Mononuclear cell (primary cell): ENCODE data around the gene OTX1. TPM values are rescaled to one million over a fixed set of nuclear protein-coding genes. Genes with fewer than 3 reads are reported as not detected.

ENCODE experiments used
- H3K27me3 ChIP-seq: 2 replicates; pipeline ENCODE4 v1.6.0; 2011; ENCODE audit warnings: low read length, control low read depth; ENCODE audit not compliant: insufficient read depth
- H3K4me1 ChIP-seq: 2 replicates; pipeline ENCODE4 v1.5.1; 2011; ENCODE audit warnings: mild to moderate bottlenecking, low read length, control low read depth; ENCODE audit not compliant: insufficient read depth
- H3K4me3 ChIP-seq: 2 replicates; pipeline ENCODE4 v1.5.1; 2011; ENCODE audit warnings: mild to moderate bottlenecking, low read length, moderate library complexity
- H3K9me3 ChIP-seq: 2 replicates; pipeline ENCODE4 v1.5.1; 2011; ENCODE audit warnings: low read depth, mild to moderate bottlenecking, control low read depth, low read length
- total RNA-seq: library from RNA; depleted of rRNA; stranded (reverse); fragments of >200 nt; gene quantifications from one replicate; pipeline ENCODE4 v1.2.3, GENCODE V29; 2012

OTX1 gene
- total RNA-seq, 1 donor, result not detected

DNA sequence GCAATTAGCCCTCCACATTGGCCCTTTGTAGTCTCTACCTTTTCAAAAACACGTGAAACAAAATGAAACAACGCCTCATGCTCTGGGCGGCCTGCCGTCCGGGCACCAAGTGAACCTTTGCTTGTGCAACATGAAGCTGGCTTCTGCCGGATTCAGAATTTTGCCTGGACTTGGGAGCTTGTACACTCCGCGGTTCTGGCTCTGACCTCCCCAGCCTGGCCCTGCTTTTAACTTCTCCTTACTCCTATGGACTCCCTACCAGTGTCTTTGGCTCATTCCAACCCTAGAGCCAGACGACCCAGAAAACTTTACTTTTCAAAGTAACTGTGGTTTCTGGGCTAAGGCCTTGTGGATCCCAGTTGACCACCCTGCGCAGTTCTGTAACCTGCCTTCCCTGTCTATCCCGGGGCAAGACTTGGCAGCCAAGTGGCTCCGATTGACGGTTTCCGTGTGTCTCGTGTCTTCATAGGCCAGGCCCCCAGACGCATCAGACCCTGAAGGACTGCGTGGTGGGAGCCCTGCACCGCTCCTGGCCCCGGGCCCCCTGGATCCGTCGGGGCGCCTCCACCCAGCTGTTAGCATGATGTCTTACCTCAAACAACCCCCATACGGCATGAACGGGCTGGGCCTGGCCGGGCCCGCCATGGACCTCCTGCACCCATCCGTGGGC lies 1.9 kb downstream of the OTX1 start:
- Histone ChIP-seq H3K9me3 (no peaks in the 10 kb centered on the region), H3K27me3 (peaks cover 93% of the 10 kb centered on the region), H3K4me1 (peaks cover 85% of the 10 kb centered on the region), H3K4me3 (no peak overlapping the region)

DNA sequence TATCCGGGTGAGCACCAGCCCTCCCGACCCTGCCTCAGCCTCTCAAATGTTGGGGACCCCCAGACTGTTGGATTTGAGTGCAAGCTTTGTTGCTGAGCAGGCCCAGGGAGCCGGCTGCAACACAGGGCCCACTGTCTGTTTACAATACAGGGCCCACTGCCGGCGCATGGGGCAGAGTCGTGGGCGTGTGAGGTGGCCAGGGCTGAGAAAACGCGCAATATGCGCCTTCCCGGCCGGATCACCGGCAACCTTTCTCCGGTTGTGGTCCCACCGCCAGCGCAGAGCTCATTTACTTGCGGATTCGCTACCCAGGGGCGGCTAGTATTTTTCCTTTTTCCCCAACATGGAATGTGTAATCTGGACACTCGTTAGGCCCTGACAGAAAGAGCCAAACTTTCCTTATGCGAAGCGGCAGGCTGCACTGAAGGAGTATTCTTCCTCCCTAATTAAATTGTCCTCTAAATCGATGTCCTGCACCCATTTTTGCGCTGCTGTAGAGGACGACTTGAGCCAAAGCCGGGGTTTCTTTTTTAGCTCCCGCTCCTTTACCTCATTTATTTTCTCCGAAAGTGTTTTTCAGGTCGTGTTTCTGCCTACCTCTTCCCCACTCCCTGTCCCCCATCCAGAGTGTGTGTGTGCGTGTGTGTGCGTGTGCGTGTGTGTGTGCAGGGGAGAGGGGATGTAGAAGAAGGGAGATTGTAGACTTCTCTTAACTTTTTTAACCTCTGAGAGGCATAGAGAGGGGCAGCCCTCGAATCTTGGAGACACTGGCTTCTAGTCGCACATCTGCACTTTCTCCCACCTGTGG lies 2.7 kb downstream of the OTX1 start:
- no peak overlapping the region for H3K4me3 ChIP-seq
- no peaks in the 10 kb centered on the region for H3K9me3 ChIP-seq
- H3K4me1 ChIP-seq, result peaks cover 85% of the 10 kb centered on the region
- peaks cover 93% of the 10 kb centered on the region for H3K27me3 ChIP-seq

DNA sequence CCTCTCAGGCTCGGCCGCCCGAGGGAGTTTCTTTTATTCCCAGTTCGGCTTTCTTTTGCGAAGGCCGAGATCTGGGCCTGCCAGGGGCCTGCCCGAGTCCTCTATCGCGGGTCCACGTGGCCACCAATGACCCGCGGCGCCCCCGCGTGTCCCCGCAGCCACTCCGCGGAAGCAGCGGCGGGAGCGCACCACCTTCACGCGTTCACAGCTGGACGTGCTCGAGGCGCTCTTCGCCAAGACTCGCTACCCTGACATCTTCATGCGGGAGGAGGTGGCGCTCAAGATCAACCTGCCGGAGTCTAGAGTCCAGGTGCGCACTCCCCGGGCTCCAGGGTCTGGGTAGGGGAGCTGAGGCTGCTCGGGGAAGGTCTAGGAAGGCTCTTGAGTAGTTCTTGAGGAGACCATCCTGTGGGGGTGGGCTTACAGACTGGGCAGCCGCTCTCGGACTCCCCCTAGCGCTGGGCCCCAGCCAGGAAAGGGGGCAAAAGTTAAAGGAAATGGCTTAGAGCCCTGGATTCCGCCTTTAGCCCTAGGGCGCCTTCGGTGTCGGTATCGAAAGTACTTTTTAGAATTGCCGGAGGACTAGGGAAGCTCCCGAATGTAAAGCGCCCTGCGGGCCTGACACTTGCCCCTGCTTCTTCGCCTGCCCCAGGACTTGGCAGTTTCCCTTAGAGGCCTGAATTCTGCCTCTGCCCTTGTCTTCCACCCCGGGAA lies 3.4 kb downstream of the OTX1 start:
- Histone ChIP-seq H3K4me3 (peak overlapping the region; percentile 4), H3K27me3 (peaks cover 93% of the 10 kb centered on the region), H3K4me1 (peaks cover 85% of the 10 kb centered on the region), H3K9me3 (no peaks in the 10 kb centered on the region)

DNA sequence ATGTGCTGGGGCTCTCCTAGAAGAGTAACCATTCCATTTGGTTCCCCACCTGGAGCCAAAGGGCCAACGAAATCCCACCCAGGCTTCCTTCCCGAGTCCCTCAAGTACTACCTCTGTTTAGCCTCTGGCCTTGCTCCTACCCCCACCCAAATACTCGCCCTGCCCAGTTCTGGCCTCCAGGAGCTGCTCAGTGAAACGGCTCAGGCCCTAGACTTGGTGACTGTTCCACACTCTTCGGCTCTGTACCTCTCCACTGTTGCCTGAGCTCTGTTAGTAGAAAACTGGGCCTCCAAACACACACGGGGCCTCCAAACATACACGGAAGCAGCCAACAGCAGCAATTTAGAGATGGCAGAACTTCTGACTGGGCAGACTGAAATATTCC lies 4.2 kb downstream of the OTX1 start:
- H3K9me3 ChIP-seq, result no peaks in the 10 kb centered on the region
- peaks cover 90% of the 10 kb centered on the region for H3K27me3 ChIP-seq
- H3K4me3 ChIP-seq, result no peak overlapping the region
- H3K4me1 ChIP-seq, result peaks cover 83% of the 10 kb centered on the region

DNA sequence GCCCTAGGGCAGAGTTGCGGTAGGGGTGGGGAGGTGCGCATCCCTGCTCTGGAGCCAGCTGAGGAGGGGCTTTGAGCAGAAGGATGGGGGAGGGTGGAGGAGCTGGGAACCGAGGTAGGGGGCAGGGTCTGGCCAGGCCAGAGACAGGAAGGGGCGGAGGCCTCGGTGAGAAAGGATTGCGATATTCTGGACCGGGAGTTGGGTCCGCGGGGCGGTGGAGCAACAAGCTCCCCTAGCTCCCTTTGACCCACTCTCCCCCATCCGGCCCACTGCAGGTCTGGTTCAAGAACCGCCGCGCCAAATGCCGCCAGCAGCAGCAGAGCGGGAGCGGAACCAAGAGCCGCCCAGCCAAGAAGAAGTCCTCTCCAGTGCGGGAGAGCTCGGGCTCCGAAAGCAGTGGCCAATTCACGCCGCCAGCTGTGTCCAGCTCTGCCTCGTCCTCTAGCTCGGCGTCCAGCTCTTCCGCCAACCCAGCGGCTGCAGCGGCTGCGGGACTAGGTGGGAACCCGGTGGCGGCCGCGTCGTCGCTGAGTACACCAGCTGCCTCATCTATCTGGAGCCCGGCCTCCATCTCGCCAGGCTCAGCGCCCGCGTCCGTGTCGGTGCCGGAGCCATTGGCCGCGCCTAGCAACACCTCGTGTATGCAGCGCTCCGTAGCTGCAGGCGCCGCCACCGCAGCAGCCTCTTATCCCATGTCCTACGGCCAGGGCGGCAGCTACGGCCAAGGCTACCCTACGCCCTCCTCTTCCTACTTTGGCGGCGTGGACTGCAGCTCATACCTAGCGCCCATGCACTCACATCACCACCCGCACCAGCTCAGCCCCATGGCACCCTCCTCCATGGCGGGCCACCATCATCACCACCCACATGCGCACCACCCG lies 4.8 kb downstream of the OTX1 start:
- H3K9me3 ChIP-seq, result no peaks in the 10 kb centered on the region
- no peak overlapping the region for H3K4me3 ChIP-seq
- peaks cover 92% of the 10 kb centered on the region for H3K27me3 ChIP-seq
- peaks cover 78% of the 10 kb centered on the region for H3K4me1 ChIP-seq

DNA sequence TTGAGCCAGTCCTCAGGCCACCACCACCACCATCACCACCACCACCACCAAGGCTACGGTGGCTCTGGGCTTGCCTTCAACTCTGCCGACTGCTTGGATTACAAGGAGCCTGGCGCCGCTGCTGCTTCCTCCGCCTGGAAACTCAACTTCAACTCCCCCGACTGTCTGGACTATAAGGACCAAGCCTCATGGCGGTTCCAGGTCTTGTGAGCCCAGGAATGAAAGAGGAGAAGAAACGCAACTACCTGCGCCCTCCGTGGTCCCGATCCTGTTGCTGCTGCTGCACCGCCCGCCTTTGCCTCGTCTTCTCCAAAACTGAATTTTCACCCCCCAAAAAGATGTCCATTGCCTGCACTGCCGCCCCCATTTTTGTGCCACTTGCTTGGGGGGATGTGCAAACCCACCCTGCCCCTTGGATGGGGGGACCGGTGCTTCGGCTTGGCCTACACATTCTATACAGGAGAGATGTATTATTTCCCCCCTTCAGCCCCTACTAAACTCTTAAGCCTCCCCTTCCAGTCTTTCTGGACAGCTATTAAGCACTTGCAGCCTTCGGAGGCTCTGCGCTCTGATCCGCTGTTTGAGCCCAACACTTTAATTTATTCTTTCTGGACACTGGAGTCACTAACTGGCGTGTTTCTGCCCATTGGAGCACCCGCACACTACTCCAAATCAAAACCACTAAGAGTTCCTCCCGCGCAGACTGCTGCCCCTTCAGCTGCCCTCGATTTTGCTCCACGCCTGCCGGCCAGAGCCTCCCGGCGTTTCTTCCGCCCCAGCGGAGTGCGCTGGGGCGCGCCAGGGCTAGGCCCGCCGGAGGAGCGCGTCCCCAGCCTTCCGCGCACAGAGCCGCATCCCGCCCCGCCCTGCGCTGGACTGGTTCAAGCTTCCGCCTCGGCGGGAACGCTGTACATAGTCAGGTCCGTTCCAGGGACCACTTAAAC lies 5.7 kb downstream of the OTX1 start:
- peaks cover 95% of the 10 kb centered on the region for H3K27me3 ChIP-seq
- H3K4me3 ChIP-seq, result no peak overlapping the region
- H3K9me3 ChIP-seq, result no peaks in the 10 kb centered on the region
- H3K4me1 ChIP-seq, result peaks cover 70% of the 10 kb centered on the region

DNA sequence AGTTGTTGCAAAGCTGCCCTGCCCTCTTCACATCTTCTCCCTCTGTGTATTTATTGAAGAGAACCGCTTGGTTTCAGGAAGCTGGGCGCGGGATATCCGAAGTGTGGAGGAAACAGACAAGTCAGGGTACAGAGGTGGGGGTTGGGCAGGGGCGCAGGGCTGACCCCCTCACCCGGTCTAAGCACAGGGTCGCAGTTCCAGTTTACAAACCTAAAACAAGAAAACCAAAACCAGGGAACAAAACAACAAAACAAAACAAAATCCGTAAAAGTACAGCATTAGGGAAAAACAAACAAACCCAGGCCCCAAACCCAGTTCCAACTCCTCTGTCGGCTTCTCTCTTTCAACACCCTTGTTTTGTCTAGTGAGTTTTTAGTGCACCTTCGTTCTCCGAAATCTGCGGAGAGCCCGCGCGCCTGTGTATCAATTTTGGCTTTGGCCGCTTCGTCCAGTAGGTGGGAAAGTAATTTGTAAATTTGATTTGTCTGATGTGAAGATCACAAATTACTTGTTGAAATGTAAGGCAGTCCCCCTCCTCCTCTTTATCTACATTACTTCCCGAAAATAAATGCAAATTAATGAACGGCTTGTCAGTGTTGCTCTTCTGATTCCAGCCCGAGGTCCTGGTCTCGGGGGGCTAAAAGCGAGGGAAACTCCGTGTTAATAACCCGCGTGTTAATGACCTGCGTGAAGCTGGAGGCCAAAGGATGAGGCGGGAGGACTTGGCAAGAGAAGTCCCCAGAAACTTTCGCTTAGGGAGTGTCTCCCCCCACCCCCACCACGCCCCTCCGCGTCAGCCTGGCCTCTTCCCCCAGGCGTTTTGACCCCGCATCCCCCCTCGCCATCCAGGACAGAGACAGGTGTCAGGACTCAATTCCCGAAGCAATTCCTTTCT lies 6.9 kb downstream of the OTX1 start:
- Histone ChIP-seq H3K4me1 (peaks cover 63% of the 10 kb centered on the region), H3K27me3 (peaks cover 96% of the 10 kb centered on the region), H3K9me3 (no peaks in the 10 kb centered on the region), H3K4me3 (no peak overlapping the region)

DNA sequence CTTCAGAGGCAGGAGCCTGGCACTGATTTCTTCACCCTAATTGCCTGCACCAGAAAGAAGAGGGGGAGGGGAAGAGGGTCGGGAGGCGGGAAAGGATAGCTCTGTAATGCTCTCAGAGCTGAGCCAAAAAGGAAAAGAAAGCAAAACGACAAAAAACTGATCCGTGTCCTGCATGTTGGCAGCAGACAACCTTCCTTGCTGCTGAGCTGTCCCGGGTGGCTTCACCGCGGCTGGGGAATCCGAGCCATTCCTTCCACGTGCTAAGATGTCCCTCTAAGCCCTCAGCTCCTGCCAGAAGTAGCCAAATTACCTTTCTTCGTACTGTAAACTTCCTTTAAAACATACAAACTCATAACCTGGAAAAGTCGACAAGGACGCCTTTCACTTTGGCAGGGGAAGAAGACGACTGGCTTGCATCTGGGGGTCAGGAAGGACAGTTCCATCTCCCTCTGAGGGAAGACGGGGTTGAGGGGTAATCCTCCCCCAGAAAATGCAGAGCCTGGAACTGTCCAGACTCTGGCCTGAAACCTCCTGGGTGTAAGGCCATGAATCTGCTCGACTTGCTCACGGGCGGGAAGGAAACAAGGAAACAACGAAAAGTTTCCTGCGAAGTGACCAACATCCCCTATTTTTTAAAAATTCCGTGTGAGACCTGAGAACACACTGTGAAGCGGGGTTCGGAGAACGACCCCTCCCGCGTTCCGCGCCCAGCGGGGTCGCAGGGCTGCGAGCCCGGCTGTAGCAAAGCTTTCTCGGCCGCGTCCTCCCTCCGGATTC lies 7.7 kb downstream of the OTX1 start:
- Histone ChIP-seq H3K4me1 (peaks cover 61% of the 10 kb centered on the region), H3K4me3 (no peak overlapping the region), H3K9me3 (no peaks in the 10 kb centered on the region), H3K27me3 (peaks cover 96% of the 10 kb centered on the region)

DNA sequence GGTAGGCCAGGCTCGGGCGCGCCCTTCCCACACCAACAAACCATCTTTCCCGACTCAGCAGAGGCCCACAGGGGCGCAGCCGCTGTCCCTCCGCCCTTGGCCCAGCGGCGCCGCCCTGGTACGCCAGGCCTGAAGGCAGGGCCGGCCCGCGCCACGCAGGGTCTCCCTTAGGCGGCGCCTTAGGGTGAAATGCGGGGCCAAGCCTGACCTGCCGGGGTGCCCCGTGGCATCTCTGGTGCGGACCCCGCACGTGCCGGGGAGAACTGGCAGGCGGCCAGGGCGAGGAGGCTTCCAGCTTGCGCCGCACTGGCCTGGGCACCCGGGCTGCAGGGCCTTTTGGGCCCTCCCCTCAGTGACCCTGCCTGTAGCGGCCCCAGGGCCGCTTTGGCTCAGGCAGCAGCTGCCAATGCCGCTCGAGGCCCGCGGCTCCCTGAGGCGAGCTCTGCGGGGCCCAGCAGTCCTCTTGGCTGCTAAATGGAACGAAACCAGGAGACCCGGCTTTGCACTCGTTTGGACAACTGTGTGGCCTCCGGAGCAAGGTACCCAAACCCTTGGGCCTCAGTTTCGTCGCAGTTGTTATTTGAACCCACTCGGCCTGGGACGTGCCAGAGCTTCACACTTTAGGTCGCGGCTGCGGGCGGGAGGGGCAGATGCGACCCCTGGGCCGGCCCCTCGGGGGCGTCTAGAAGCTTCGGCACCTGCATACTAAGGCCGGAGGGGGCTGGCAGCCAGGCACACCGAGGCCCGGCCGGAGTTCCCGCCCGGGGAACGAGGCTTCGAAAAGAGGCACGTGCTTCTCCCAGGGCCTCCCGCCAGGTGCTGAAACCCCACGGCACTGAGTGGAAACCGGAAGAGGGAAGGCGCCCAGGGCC lies 8.5 kb downstream of the OTX1 start:
- Histone ChIP-seq H3K9me3 (no peaks in the 10 kb centered on the region), H3K27me3 (peaks cover 96% of the 10 kb centered on the region), H3K4me1 (peaks cover 52% of the 10 kb centered on the region), H3K4me3 (no peak overlapping the region)

DNA sequence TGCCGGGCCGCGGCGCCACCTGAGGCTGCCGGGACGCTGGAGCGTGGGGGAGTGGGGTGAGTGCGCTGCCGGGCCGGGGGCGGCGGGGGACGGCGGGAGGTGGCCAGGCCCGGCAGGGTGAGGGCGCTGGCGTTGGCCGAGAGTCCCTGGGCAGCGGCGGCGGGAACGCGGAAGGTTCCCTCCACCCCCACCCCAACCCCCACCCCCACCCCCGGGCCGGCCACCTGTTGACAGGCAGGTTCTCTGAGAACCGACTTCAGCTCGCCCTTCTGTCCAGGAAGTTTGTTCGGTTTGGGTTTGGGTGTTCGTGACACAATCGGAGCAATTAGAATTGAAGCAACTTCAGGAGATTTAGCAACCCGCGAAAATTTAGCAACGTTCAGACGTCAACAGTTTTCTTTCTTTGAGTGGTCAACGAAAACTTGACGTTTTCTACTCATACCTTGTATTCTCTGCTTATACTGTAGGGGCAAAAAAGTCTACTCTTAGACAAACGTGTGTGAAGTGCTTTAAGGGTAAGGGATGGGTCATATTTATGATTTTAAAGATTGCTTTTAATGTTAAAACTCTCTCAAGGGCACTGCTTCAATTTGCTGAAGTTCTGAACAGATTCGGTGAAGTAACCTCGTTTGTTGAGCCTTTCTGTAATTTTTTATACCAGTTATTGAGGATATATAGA lies 9.3 kb downstream of the OTX1 start:
- H3K27me3 ChIP-seq, result peaks cover 95% of the 10 kb centered on the region
- H3K4me1 ChIP-seq, result peaks cover 46% of the 10 kb centered on the region
- H3K4me3 ChIP-seq, result no peak overlapping the region
- H3K9me3 ChIP-seq, result no peaks in the 10 kb centered on the region

DNA sequence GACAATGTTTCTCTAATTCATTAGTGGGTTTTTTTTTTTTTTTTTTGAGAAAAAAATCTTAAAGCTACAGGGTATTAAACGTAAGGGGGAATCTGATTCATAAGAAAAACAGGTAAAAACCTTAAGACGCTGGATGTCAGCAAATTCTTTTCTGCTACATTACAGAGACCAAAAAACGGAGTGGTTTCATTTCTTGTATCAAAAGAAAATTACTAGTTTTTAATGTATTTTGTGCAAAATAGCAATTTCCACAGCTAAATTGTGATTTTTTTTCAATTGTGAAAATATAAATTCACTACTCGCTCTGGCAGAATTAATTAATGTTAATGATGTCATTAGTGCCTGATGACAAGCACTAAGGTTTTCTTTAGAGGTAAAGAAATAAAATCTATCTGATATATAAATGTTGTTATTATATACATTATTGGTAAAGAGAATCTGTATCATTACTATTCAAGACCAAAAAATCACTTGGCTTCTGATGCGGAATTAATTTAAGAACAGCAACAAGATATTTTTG lies 9.9 kb downstream of the OTX1 start:
- H3K27me3 ChIP-seq, result peaks cover 95% of the 10 kb centered on the region
- no peaks in the 10 kb centered on the region for H3K9me3 ChIP-seq
- H3K4me1 ChIP-seq, result peaks cover 40% of the 10 kb centered on the region
- H3K4me3 ChIP-seq, result no peak overlapping the region
